GM12801 (cell line): ENCODE results near the gene GTPBP1.

Source experiments
- TF ChIP-seq, protein P1 (sequence below): IDR thresholded peaks from one replicate; pipeline ENCODE4 v1.5.1; 2011; ENCODE audit warnings: control low read depth; ENCODE audit not compliant: insufficient read length; ENCODE audit errors: extremely low read depth

GTPBP1 gene

DNA sequence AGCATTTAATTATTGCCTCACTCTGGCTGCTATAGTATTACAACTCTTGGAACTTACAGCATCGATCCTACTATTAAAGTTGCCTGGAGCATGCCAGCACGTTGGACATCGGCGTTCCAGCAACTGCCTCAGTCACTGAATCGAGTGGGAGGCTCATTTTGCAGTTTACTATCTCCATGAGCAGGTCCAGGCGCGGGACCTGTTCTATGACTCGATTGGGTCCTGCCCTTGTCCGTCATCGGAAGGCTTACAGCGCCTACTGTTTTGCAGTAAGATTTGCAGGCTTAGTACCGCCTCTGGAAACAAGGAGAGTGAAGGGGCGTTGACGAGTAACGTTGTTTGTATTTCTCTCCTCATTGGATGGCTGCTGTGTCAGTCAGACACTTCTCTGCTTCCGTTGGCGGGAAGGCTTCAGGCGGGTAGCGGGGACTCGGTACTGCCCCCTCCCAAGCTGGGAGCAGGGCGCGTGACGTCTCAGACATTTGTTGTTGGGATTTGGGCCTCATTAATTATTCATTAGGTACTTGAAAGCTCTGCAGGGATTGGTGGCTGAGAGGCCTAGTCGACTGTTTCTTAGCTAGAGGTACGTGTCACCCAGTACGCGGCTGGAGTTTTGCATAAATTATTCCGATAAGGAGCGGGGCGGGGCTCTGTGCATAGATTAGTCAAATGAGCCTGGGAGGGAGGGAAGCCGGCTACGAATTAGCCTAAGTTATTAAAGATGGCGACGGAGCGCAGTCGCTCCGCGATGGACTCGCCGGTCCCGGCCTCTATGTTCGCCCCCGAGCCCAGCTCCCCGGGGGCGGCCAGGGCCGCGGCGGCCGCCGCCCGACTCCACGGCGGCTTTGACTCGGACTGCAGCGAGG, at the start of gene GTPBP1:
Gene GTPBP1, plus strand, starts transcription at position 710 of the 866 bp plus-strand sequence. Its CDS starts 12 bp downstream, at position 722.
- TF ChIP-seq, protein P1, sequence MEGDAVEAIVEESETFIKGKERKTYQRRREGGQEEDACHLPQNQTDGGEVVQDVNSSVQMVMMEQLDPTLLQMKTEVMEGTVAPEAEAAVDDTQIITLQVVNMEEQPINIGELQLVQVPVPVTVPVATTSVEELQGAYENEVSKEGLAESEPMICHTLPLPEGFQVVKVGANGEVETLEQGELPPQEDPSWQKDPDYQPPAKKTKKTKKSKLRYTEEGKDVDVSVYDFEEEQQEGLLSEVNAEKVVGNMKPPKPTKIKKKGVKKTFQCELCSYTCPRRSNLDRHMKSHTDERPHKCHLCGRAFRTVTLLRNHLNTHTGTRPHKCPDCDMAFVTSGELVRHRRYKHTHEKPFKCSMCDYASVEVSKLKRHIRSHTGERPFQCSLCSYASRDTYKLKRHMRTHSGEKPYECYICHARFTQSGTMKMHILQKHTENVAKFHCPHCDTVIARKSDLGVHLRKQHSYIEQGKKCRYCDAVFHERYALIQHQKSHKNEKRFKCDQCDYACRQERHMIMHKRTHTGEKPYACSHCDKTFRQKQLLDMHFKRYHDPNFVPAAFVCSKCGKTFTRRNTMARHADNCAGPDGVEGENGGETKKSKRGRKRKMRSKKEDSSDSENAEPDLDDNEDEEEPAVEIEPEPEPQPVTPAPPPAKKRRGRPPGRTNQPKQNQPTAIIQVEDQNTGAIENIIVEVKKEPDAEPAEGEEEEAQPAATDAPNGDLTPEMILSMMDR = no peak

- TF ChIP-seq, protein P1 = no peak
Measured at GRCh38 chr22:38656256-38657044, 49.3 kb upstream of the GTPBP1 start, which contains the start of the genes CBY1 and FAM227A. Gene CBY1, plus strand, starts transcription at chr22:38656638. Its CDS starts 11,417 bp downstream, at chr22:38668055. Gene FAM227A, minus strand, starts transcription at chr22:38656392. Its CDS starts 6,224 bp downstream, at chr22:38650168.

- TF ChIP-seq, protein P1 = no peak
Measured at GRCh38 chr22:38657045-38657909, 48.5 kb upstream of the GTPBP1 start.

DNA sequence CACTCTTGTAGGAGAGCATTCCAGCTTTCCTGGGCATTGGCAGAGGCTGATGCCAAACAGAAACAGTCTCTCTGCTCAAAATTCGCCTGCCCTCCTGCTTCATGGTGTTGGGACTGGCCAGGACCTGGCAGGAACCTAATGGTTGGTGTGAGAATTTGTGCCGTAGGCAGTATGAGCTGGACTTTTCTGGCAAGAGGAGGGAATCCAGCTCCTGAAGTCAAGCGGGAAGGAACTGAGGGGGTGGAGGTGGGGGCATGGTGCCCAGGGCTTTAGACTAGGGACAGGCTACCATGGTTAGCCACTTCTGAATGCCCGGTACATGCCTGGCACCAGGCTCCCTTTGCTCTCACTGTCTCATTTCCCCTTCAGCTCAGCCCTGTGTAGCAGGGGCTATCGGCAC, 30.9 kb upstream of the GTPBP1 start:
- TF ChIP-seq, protein P1 = no peak

GRCh38 chr22:38675833-38676232, 29.9 kb upstream of the GTPBP1 start:
- TF ChIP-seq, protein P1 = no peak

DNA sequence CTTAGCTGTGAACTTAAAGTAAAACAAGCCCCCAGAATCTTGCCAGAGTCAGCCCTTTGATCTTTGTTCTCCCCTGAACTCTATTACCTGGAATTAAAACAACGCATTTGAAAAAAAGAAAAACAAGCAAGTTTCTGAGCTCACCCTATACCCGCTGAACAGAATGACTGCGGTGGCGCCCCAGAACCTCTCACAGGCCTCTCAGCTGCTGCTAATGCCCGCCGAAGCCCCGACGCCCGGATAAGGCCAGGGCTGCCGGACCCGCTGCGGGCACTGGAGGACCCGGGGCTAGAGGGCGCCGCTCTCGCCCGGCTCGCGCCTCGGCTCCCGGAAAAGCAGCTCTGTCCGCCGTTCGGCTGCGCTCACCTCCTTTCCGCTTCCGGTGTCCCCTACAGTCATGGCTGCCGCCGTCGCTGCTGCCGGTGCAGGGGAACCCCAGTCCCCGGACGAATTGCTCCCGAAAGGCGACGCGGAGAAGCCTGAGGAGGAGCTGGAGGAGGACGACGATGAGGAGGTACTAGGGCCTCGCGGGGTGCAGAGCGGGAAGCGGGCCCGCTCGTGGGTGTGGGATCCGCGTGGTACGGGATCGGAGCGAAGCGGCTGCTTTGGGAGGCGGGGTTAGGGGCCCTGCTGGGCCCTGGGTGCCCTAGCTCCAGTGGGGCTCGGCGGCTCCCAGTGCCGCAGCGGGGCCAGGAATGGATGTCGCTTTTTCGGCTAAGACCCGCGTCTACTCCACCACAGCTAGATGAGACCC, 24.0 kb upstream of the GTPBP1 start, which contains the start of gene TOMM22:
Gene TOMM22, plus strand, starts transcription at position 376 of the 754 bp plus-strand sequence. Its CDS starts 22 bp downstream, at position 398.
- TF ChIP-seq, protein P1 = no peak
